ENCODE data around the gene IGFL2. TPM values are rescaled to one million over a fixed set of nuclear protein-coding genes. Genes with fewer than 3 reads are reported as not detected.

IGFL2 gene
- total and polyA plus RNA-seq, 8 donors = 0.45 TPM; not detected in 7

DNA sequence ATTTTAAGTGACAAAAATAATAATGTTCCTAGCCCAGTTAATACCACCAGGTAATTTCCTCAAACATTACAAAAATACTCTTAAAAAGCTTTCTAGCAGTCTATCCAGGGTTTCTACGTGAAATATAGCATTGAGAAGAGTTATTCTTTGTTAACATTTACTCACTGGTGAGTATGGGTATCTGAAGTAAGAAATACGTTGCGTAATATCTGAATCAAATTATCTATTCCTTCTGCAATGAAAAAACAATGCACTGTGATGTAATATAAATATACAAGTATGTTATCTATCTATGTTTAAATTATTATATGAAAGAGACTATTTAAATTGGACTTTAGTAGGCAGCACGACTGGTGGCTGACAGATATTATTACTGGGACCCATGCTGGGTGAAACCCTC is 5.7 kb upstream of the IGFL2 start:
- 56 to 71% (median 62%) methylated on average over 4 of the region's 4 CpGs for WGBS, 5 donors
- no peak for DNase-seq
- no peaks in the 10 kb centered on the region for H3K36me3 ChIP-seq
- H3K27ac ChIP-seq = no peak overlapping the region
- H3K27me3 ChIP-seq = peaks cover 0 to 6% (median 0%) of the 10 kb centered on the region in 3 donors
- no peak overlapping the region for H3K4me3 ChIP-seq
- intact Hi-C loops (cut with DNase I; ENCODE audit: low total_unique reads) = no loop called here
- H3K9me3 ChIP-seq = no peaks in the 10 kb centered on the region
- TF ChIP-seq POLR2A (IDR thresholded peaks at IDR 0.05) (no peak), EP300 (IDR thresholded peaks at IDR 0.05) (no peak), POLR2AphosphoS5 (IDR thresholded peaks at IDR 0.05) (no peak)
- TF ChIP-seq, protein P1, sequence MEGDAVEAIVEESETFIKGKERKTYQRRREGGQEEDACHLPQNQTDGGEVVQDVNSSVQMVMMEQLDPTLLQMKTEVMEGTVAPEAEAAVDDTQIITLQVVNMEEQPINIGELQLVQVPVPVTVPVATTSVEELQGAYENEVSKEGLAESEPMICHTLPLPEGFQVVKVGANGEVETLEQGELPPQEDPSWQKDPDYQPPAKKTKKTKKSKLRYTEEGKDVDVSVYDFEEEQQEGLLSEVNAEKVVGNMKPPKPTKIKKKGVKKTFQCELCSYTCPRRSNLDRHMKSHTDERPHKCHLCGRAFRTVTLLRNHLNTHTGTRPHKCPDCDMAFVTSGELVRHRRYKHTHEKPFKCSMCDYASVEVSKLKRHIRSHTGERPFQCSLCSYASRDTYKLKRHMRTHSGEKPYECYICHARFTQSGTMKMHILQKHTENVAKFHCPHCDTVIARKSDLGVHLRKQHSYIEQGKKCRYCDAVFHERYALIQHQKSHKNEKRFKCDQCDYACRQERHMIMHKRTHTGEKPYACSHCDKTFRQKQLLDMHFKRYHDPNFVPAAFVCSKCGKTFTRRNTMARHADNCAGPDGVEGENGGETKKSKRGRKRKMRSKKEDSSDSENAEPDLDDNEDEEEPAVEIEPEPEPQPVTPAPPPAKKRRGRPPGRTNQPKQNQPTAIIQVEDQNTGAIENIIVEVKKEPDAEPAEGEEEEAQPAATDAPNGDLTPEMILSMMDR (IDR thresholded peaks at IDR 0.05) = no peak
- no peaks in the 10 kb centered on the region for H3K4me1 ChIP-seq

- DNase-seq = peak in 1 of 2 donors; percentile 12
Measured at GRCh38 chr19:46144756-46145155, 3.3 kb upstream of the IGFL2 start.

DNA sequence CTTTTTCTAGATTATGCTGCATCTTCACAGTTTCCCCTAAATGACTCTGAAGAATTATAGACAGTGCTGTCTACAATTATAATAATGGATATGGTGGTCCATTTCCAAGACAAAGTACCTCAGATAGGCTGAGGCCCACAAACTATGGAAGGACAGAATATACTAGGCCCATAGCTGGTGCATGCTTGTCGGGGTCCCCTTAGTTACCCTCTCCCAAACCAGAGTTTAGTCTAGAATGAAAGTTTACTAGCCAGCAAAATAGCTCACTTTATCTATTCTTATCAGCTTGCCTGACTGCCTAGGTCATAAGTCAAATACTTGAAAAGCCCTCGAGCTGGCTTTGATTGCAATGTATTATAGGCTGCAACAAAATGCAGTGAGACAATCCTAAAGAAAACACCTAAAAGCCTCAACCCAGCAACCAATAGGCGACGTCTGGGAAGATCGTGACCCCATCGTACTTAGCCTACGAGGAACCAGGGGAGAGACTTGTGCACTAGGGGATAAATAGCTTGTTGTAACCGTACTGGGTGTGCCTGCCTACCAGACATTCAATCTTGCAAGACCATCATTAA is 785 bp upstream of the IGFL2 start:
- 29 to 56% (median 44%) methylated on average over 8 of the region's 8 CpGs for WGBS, 5 donors
- DNase-seq = no peak
- intact Hi-C loops (cut with DNase I; ENCODE audit: low total_unique reads) = no loop called here

More at GRCh38 chr19:46144756-46145155, 3.3 kb upstream of the IGFL2 start:
- Histone ChIP-seq H3K27me3 (peaks cover 0 to 14% (median 0%) of the 10 kb centered on the region in 3 donors), H3K4me1 (no peaks in the 10 kb centered on the region), H3K9me3 (no peaks in the 10 kb centered on the region), H3K27ac (no peak overlapping the region), H3K36me3 (no peaks in the 10 kb centered on the region), H3K4me3 (no peak overlapping the region)
- TF ChIP-seq EP300 (IDR thresholded peaks at IDR 0.05) = no peak
- TF ChIP-seq POLR2A (IDR thresholded peaks at IDR 0.05) = no peak
- TF ChIP-seq, protein P1 (IDR thresholded peaks at IDR 0.05) = no peak
- no peak for TF ChIP-seq POLR2AphosphoS5 (IDR thresholded peaks at IDR 0.05)
- 27 to 45% (median 32%) methylated on average over 3 of the region's 3 CpGs for WGBS, 5 donors
- intact Hi-C loops (cut with DNase I; ENCODE audit: low total_unique reads) = no loop called here

GRCh38 chr19:46150606-46151005 is 2.6 kb downstream of the IGFL2 start:
- H3K4me1 ChIP-seq = no peaks in the 10 kb centered on the region
- H3K4me3 ChIP-seq = no peak overlapping the region
- no peak for DNase-seq
- WGBS, 5 donors = 86 to 92% (median 91%) methylated on average over 5 of the region's 5 CpGs
- intact Hi-C loops (cut with DNase I; ENCODE audit: low total_unique reads) = no loop called here
- TF ChIP-seq, protein P1 (IDR thresholded peaks at IDR 0.05) = no peak
- TF ChIP-seq POLR2AphosphoS5 (IDR thresholded peaks at IDR 0.05) = no peak
- TF ChIP-seq POLR2A (IDR thresholded peaks at IDR 0.05) = no peak
- TF ChIP-seq EP300 (IDR thresholded peaks at IDR 0.05) = no peak
- H3K27me3 ChIP-seq = peaks cover 0 to 38% (median 0%) of the 10 kb centered on the region in 3 donors
- no peaks in the 10 kb centered on the region for H3K9me3 ChIP-seq
- no peaks in the 10 kb centered on the region for H3K36me3 ChIP-seq
- no peak overlapping the region for H3K27ac ChIP-seq

More for the DNA sequence above, 785 bp upstream of the IGFL2 start:
- Histone ChIP-seq H3K4me3 (no peak overlapping the region), H3K36me3 (no peaks in the 10 kb centered on the region), H3K9me3 (no peaks in the 10 kb centered on the region), H3K4me1 (no peaks in the 10 kb centered on the region), H3K27ac (no peak overlapping the region), H3K27me3 (peaks cover 0 to 24% (median 0%) of the 10 kb centered on the region in 3 donors)
- no peak for TF ChIP-seq POLR2A (IDR thresholded peaks at IDR 0.05)
- TF ChIP-seq, protein P1 (IDR thresholded peaks at IDR 0.05) = no peak
- TF ChIP-seq EP300 (IDR thresholded peaks at IDR 0.05) = no peak
- no peak for TF ChIP-seq POLR2AphosphoS5 (IDR thresholded peaks at IDR 0.05)
